DOHH2 (cell line): ENCODE measurements around the gene GLIPR1L1.

Experiments
- H3F3A ChIP-seq: fragments of 200-600 bp; sonication (generic), shearing (Covaris generic); 2 replicates; pipeline ENCODE4 v1.6.0; 2016; ENCODE audit warnings: antibody characterized with exemption, mild to moderate bottlenecking; ENCODE audit not compliant: control insufficient read depth, insufficient read depth
- H3K27ac ChIP-seq: fragments of 200-600 bp; sonication (generic); 2 replicates; pipeline ENCODE4 v1.5.1; 2014; ENCODE audit warnings: low read depth, mild to moderate bottlenecking, low read length, moderate library complexity
- H3K27me3 ChIP-seq: fragments of 200-600 bp; sonication (generic); 2 replicates; pipeline ENCODE4 v1.6.1; 2014; ENCODE audit warnings: mild to moderate bottlenecking, low read length, mixed read lengths; ENCODE audit not compliant: control insufficient read depth
- H3K36me3 ChIP-seq: fragments of 200-600 bp; sonication (generic); 2 replicates; pipeline ENCODE4 v1.6.1; 2014; ENCODE audit warnings: mild to moderate bottlenecking, low read length, moderate library complexity, mixed read lengths; ENCODE audit not compliant: control insufficient read depth
- H3K4me1 ChIP-seq: fragments of 200-600 bp; sonication (generic); 2 replicates; pipeline ENCODE4 v1.6.1; 2014; ENCODE audit warnings: mild to moderate bottlenecking, low read length, mixed read lengths; ENCODE audit not compliant: control insufficient read depth
- H3K4me2 ChIP-seq: fragments of 200-600 bp; sonication (generic); 2 replicates; pipeline ENCODE4 v1.6.0; 2014; ENCODE audit warnings: mild to moderate bottlenecking, low read length, moderate library complexity
- H3K4me3 ChIP-seq: fragments of 200-600 bp; sonication (generic); 2 replicates; pipeline ENCODE4 v1.5.1; 2014; ENCODE audit warnings: mild to moderate bottlenecking, low read length, mixed read lengths
- H3K79me2 ChIP-seq: fragments of 200-600 bp; sonication (generic); 2 replicates; pipeline ENCODE4 v1.6.1; 2014; ENCODE audit warnings: mild to moderate bottlenecking, low read length, mixed read lengths; ENCODE audit not compliant: control insufficient read depth
- H3K9me2 ChIP-seq: fragments of 200-600 bp; sonication (generic); replicated peaks from 2 replicates; pipeline ENCODE4 v1.6.1; 2014; ENCODE audit warnings: mild to moderate bottlenecking, low read length, mixed read lengths; ENCODE audit not compliant: control insufficient read depth
- H3K9me3 ChIP-seq: fragments of 200-600 bp; sonication (generic); 2 replicates; pipeline ENCODE4 v1.6.1; 2014; ENCODE audit warnings: antibody characterized with exemption, low read length, mixed read lengths; ENCODE audit not compliant: control insufficient read depth, insufficient read depth
- H4K20me1 ChIP-seq: fragments of 200-600 bp; sonication (generic); 2 replicates; pipeline ENCODE4 v1.6.0; 2014; ENCODE audit warnings: low read depth, mild to moderate bottlenecking, antibody characterized with exemption, low read length, moderate library complexity; ENCODE audit not compliant: control insufficient read depth, insufficient read depth
- EZH2phosphoT487 ChIP-seq: fragments of 200-600 bp; sonication (generic); IDR thresholded peaks from 2 replicates; pipeline ENCODE4 v1.6.1; 2017; ENCODE audit warnings: borderline replicate concordance, mild to moderate bottlenecking, antibody characterized with exemption, low read length, moderate library complexity, mixed read lengths
- TF ChIP-seq, protein P1 (sequence below): fragments of 200-600 bp; sonication (generic); IDR thresholded peaks from one replicate; pipeline ENCODE4 v1.5.1; 2014; ENCODE audit warnings: antibody characterized with exemption, mild to moderate bottlenecking, low read depth, low read length; ENCODE audit not compliant: poor library complexity, severe bottlenecking

The GLIPR1L1 gene

DNA sequence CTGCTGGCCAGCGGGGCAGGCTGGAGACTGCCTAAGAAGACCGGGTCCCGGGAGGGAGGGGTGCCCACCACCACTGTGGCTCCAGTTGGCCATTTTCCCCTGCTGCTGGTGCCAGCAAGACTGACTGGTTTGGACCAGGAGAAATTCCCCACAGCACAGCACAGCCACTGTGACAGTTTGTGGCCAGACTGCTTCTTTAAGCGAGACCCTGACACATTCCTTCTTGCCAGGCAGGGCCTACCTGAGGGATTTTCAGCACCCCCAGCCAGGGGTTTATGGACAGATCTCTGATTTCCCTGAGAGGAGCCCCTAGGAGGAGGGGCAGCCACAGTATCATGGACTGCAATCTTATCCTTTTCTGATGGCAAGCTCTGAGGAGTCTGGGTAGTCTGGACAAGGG, 15.5 kb downstream of the GLIPR1L1 start:
- Histone ChIP-seq H3K4me2 (no peak overlapping the region), H3K4me1 (no peaks in the 10 kb centered on the region), H3K36me3 (no peaks in the 10 kb centered on the region), H3K4me3 (no peak overlapping the region), H3K27me3 (no peaks in the 10 kb centered on the region; the same call in 1 of the 2 replicates), H3K9me3 (0 out of 2 replicates have a peak, but pooled peaks cover 4% of the 10 kb centered on the region), H3K79me2 (no peaks in the 10 kb centered on the region), H3F3A (no peaks in the 10 kb centered on the region), H3K27ac (no peak overlapping the region), H3K9me2 (no peaks in the 10 kb centered on the region), H4K20me1 (no peaks in the 10 kb centered on the region)
- TF ChIP-seq, protein P1, sequence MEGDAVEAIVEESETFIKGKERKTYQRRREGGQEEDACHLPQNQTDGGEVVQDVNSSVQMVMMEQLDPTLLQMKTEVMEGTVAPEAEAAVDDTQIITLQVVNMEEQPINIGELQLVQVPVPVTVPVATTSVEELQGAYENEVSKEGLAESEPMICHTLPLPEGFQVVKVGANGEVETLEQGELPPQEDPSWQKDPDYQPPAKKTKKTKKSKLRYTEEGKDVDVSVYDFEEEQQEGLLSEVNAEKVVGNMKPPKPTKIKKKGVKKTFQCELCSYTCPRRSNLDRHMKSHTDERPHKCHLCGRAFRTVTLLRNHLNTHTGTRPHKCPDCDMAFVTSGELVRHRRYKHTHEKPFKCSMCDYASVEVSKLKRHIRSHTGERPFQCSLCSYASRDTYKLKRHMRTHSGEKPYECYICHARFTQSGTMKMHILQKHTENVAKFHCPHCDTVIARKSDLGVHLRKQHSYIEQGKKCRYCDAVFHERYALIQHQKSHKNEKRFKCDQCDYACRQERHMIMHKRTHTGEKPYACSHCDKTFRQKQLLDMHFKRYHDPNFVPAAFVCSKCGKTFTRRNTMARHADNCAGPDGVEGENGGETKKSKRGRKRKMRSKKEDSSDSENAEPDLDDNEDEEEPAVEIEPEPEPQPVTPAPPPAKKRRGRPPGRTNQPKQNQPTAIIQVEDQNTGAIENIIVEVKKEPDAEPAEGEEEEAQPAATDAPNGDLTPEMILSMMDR: no peak
- TF ChIP-seq EZH2phosphoT487: no peak

DNA sequence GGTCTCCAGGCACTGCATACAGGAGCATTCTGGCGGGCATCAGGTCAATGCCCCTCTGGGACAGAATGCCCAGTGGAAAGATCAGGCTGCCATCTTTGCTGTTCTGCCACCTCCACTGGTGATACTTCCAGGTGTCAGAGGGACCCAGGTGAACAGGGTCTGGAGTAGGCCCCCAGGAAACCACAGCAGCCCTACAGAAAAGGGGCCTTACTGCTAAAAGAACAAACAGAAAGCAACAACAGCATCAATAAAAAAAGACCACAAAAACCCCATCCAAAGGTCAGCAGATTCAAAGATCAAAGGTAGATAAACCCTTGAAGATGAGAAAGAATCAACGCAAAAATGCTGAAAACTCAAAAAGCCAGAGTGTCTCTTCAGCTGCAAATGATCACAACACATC, 15.9 kb downstream of the GLIPR1L1 start:
- TF ChIP-seq, protein P1: no peak
- TF ChIP-seq EZH2phosphoT487: no peak

DNA sequence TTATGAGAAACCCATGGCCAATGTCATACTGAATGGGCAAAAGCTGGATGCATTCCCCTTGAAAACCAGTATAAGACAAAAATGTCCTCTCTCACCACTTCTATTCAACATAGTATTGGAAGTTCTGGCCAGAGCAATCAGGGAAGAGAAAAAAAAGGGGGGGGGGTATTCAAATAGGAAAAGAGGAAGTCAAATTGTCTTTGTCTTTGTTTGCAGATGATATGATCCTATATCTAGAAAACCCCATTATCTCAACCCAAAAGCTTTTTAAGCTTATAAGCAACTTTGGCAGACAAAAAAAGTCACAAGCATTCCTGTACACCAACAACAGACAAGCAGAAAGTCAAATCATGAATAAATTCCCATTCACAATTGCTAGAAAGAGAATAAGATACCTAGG, 19.5 kb downstream of the GLIPR1L1 start:
- no peak overlapping the region for H3K27ac ChIP-seq
- no peaks in the 10 kb centered on the region for H3K9me2 ChIP-seq
- H4K20me1 ChIP-seq: no peaks in the 10 kb centered on the region
- H3K4me2 ChIP-seq: no peak overlapping the region
- H3K79me2 ChIP-seq: no peaks in the 10 kb centered on the region
- H3K4me1 ChIP-seq: no peaks in the 10 kb centered on the region
- H3K9me3 ChIP-seq: 0 out of 2 replicates have a peak, but pooled peaks cover 4% of the 10 kb centered on the region
- TF ChIP-seq EZH2phosphoT487: no peak
- TF ChIP-seq, protein P1: no peak
- H3K27me3 ChIP-seq: no peaks in the 10 kb centered on the region; the same call in 1 of the 2 replicates
- H3F3A ChIP-seq: no peaks in the 10 kb centered on the region
- H3K4me3 ChIP-seq: no peak overlapping the region
- no peaks in the 10 kb centered on the region for H3K36me3 ChIP-seq

More for the DNA sequence above, 15.9 kb downstream of the GLIPR1L1 start:
- H3F3A ChIP-seq: no peaks in the 10 kb centered on the region
- no peaks in the 10 kb centered on the region for H3K9me2 ChIP-seq
- H3K36me3 ChIP-seq: no peaks in the 10 kb centered on the region
- H3K4me2 ChIP-seq: no peak overlapping the region
- H3K4me1 ChIP-seq: no peaks in the 10 kb centered on the region
- 0 out of 2 replicates have a peak, but pooled peaks cover 4% of the 10 kb centered on the region for H3K9me3 ChIP-seq
- H3K79me2 ChIP-seq: no peaks in the 10 kb centered on the region
- no peak overlapping the region for H3K4me3 ChIP-seq
- no peak overlapping the region for H3K27ac ChIP-seq
- H3K27me3 ChIP-seq: no peaks in the 10 kb centered on the region; the same call in 1 of the 2 replicates
- no peaks in the 10 kb centered on the region for H4K20me1 ChIP-seq

DNA sequence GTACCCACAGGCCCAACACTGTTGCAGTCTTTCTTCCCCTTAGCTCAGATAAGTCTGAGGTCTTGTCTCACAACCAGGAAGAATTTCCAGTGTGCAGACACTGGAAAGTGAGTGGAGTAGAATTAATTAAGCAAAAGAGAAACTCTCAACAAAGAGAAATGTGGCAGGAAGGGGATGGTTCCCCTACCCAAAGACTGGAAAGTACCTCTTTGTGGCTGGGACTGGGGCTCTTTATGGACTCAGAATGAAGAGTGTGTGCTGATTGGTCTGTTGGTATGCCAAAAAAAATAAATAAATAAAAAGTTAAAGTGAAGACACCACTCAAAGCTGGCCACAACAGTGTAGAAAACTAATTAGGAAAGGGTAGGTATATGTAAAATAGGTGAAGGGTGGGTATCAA, 26.4 kb downstream of the GLIPR1L1 start:
- Histone ChIP-seq H3F3A (no peaks in the 10 kb centered on the region), H3K36me3 (no peaks in the 10 kb centered on the region), H3K4me1 (no peaks in the 10 kb centered on the region), H3K79me2 (no peaks in the 10 kb centered on the region), H3K27ac (no peak overlapping the region), H3K27me3 (no peaks in the 10 kb centered on the region), H3K4me3 (no peak overlapping the region), H3K4me2 (no peak overlapping the region), H4K20me1 (no peaks in the 10 kb centered on the region), H3K9me2 (no peaks in the 10 kb centered on the region), H3K9me3 (no peaks in the 10 kb centered on the region)
- TF ChIP-seq, protein P1: no peak
- TF ChIP-seq EZH2phosphoT487: no peak
